MM.1S (cell line): ENCODE measurements around the gene CAB39.
A peak's percentile ranks its signal among the peaks of the same experiment; 100 is the strongest.

ENCODE experiments used
- DNase-seq: peaks from one replicate; pipeline ENCODE4 v3.0.0-alpha.2; 2015
- H2AFZ ChIP-seq: fragments of 300-600 bp; sonication (generic); 2 replicates; pipeline ENCODE4 v1.6.0; 2016; ENCODE audit warnings: antibody characterized with exemption, low read length
- H3F3A ChIP-seq: fragments of 300-600 bp; sonication (generic); 2 replicates; pipeline ENCODE4 v1.6.1; 2016; ENCODE audit warnings: mild to moderate bottlenecking, antibody characterized with exemption, low read length, moderate library complexity, mixed read lengths; ENCODE audit not compliant: insufficient read depth
- H3K27ac ChIP-seq: fragments of 300-600 bp; sonication (generic); 2 replicates; pipeline ENCODE4 v1.5.1; 2016; ENCODE audit warnings: mild to moderate bottlenecking, low read length
- H3K27me3 ChIP-seq: fragments of 300-600 bp; sonication (generic); replicated peaks from 2 replicates; pipeline ENCODE4 v1.6.0; 2016; ENCODE audit warnings: low read length; ENCODE audit not compliant: insufficient read depth
- H3K36me3 ChIP-seq: fragments of 300-600 bp; sonication (generic); replicated peaks from 2 replicates; pipeline ENCODE4 v1.6.1; 2016; ENCODE audit warnings: mild to moderate bottlenecking, low read length, mixed read lengths; ENCODE audit not compliant: insufficient read depth
- H3K4me1 ChIP-seq: fragments of 300-600 bp; sonication (generic); 2 replicates; pipeline ENCODE4 v1.6.1; 2016; ENCODE audit warnings: low read length, mixed read lengths
- H3K4me2 ChIP-seq: fragments of 300-600 bp; sonication (generic); 2 replicates; pipeline ENCODE4 v1.6.0; 2016; ENCODE audit warnings: low read depth, low read length
- H3K4me3 ChIP-seq: fragments of 300-600 bp; sonication (generic); 2 replicates; pipeline ENCODE4 v1.5.1; 2016; ENCODE audit warnings: low read length, mixed read lengths
- H3K79me2 ChIP-seq: fragments of 300-600 bp; sonication (generic); 2 replicates; pipeline ENCODE4 v1.6.1; 2016; ENCODE audit warnings: mixed run types, low read length, mixed read lengths
- H3K9ac ChIP-seq: fragments of 300-600 bp; sonication (generic); 2 replicates; pipeline ENCODE4 v1.6.1; 2016; ENCODE audit warnings: low read length, mixed read lengths
- H3K9me2 ChIP-seq: fragments of 300-600 bp; sonication (generic); replicated peaks from 2 replicates; pipeline ENCODE4 v1.6.1; 2016; ENCODE audit warnings: mild to moderate bottlenecking, low read length, mixed read lengths; ENCODE audit not compliant: insufficient read depth
- H3K9me3 ChIP-seq: fragments of 300-600 bp; sonication (generic); replicated peaks from 2 replicates; pipeline ENCODE4 v1.6.1; 2016; ENCODE audit warnings: mild to moderate bottlenecking, low read length, mixed read lengths; ENCODE audit not compliant: insufficient read depth
- H4K20me1 ChIP-seq: fragments of 300-600 bp; sonication (generic); 2 replicates; pipeline ENCODE4 v1.6.1; 2016; ENCODE audit warnings: mild to moderate bottlenecking, low read length, moderate library complexity, mixed read lengths; ENCODE audit not compliant: insufficient read depth
- EZH2 ChIP-seq: fragments of 300-600 bp; sonication (generic); optimal IDR thresholded peaks from 2 replicates; pipeline ENCODE3; 2017; ENCODE audit warnings: low read depth, mild to moderate bottlenecking, antibody characterized with exemption, low read length, mixed read lengths
- EZH2phosphoT487 ChIP-seq: fragments of 300-600 bp; sonication (generic); IDR thresholded peaks from 2 replicates; pipeline ENCODE4 v1.6.1; 2018; ENCODE audit warnings: antibody characterized with exemption, low read length
- TF ChIP-seq, protein P1 (sequence below): fragments of 300-600 bp; sonication (generic); IDR thresholded peaks from 2 replicates; pipeline ENCODE4 v1.5.1; 2016; ENCODE audit warnings: antibody characterized with exemption, low read length, mixed read lengths

CAB39 gene

DNA sequence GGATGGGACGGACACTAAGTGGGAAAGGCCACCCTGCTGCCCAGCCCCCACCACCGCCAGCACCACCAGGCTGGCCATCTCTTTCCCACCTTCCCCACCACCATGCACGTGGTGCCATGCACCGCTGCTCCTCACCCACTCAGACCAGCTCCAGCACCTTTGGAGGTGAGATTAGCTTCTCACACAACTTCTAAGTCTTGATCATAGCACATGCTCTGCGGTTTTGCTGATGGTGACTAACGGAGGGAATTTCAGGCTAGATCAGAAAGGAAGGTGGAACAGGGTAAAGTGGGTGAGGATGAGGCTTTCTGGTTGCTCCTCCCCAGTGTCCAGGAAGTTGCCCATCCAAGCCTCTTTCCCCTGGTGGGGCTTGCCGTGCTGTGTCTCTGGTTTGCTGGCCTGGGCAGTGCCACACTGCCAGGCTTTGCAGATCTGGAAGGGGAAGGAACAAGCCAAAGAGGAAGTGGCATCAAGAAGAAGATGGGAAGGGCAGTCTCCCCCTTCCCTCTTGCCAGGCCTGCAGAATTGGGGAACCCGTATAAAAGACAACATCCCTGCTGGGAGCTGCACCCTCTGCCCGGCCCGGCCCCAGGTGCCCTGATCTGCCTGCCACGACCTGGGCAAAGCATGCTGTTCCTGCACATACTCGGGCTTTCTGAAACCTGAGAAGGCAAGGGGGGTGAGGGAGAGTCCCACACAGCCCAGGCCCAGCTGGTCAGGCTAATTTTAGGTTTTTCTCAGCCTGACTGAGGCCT lies 44.3 kb upstream of the CAB39 start:
- no peaks in the 10 kb centered on the region for H4K20me1 ChIP-seq
- peaks cover 31% of the 10 kb centered on the region for H3F3A ChIP-seq
- peak; percentile 94 for DNase-seq
- H3K27me3 ChIP-seq, result no peaks in the 10 kb centered on the region
- H3K79me2 ChIP-seq, result no peaks in the 10 kb centered on the region
- H3K9me3 ChIP-seq, result no peaks in the 10 kb centered on the region
- no peaks in the 10 kb centered on the region for H3K9me2 ChIP-seq
- peaks cover 50% of the 10 kb centered on the region for H3K4me1 ChIP-seq
- H3K36me3 ChIP-seq, result no peaks in the 10 kb centered on the region
- TF ChIP-seq EZH2 (no peak), EZH2phosphoT487 (no peak)
- TF ChIP-seq, protein P1, sequence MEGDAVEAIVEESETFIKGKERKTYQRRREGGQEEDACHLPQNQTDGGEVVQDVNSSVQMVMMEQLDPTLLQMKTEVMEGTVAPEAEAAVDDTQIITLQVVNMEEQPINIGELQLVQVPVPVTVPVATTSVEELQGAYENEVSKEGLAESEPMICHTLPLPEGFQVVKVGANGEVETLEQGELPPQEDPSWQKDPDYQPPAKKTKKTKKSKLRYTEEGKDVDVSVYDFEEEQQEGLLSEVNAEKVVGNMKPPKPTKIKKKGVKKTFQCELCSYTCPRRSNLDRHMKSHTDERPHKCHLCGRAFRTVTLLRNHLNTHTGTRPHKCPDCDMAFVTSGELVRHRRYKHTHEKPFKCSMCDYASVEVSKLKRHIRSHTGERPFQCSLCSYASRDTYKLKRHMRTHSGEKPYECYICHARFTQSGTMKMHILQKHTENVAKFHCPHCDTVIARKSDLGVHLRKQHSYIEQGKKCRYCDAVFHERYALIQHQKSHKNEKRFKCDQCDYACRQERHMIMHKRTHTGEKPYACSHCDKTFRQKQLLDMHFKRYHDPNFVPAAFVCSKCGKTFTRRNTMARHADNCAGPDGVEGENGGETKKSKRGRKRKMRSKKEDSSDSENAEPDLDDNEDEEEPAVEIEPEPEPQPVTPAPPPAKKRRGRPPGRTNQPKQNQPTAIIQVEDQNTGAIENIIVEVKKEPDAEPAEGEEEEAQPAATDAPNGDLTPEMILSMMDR, result no peak
- peak overlapping the region; percentile 74 for H2AFZ ChIP-seq
- no peak overlapping the region for H3K4me3 ChIP-seq
- peak overlapping the region; percentile 96 for H3K27ac ChIP-seq
- peak overlapping the region; percentile 60 for H3K4me2 ChIP-seq
- H3K9ac ChIP-seq, result peak overlapping the region; percentile 58; the same call in 1 of the 2 replicates

DNA sequence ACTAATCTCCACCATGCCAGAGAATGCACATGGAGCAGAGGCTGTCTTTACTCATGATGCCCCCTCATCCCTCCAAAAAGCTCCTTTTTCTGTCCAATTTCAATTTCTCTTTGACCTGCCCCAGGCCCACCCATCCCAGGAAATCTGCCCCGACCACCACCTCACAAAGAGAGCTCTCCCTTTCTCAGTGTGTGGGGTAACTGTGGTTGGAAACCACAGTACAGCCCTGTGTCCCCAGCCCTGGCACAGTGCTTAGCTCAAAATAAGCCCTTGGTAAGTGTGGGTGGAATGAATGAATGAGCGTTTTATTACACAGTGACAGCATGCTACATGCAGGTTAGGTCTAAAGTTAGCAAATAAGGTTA lies 43.7 kb upstream of the CAB39 start:
- H3K4me3 ChIP-seq, result no peak overlapping the region

GRCh38 chr2:230669386-230669950 lies 43.2 kb upstream of the CAB39 start:
- peak overlapping the region; percentile 58 for H3K9ac ChIP-seq
- peaks cover 47% of the 10 kb centered on the region for H3K4me1 ChIP-seq
- no peaks in the 10 kb centered on the region for H3K79me2 ChIP-seq
- no peak for TF ChIP-seq EZH2
- TF ChIP-seq, protein P1, result no peak
- no peak for TF ChIP-seq EZH2phosphoT487
- peak overlapping the region; percentile 51 for H3K4me2 ChIP-seq
- no peak for DNase-seq
- no peaks in the 10 kb centered on the region for H3K9me3 ChIP-seq
- no peaks in the 10 kb centered on the region for H3K27me3 ChIP-seq
- H3F3A ChIP-seq, result peaks cover 31% of the 10 kb centered on the region
- no peak overlapping the region for H3K4me3 ChIP-seq
- H3K9me2 ChIP-seq, result no peaks in the 10 kb centered on the region
- H3K36me3 ChIP-seq, result no peaks in the 10 kb centered on the region
- no peaks in the 10 kb centered on the region for H4K20me1 ChIP-seq
- peak overlapping the region; percentile 96 for H3K27ac ChIP-seq
- H2AFZ ChIP-seq, result peak overlapping the region; percentile 74

More for the DNA sequence above, 43.7 kb upstream of the CAB39 start:
- H3K9me2 ChIP-seq, result no peaks in the 10 kb centered on the region
- peaks cover 31% of the 10 kb centered on the region for H3F3A ChIP-seq
- H4K20me1 ChIP-seq, result no peaks in the 10 kb centered on the region
- no peaks in the 10 kb centered on the region for H3K27me3 ChIP-seq
- peak; percentile 69 for DNase-seq
- TF ChIP-seq EZH2 (no peak), EZH2phosphoT487 (no peak)
- TF ChIP-seq, protein P1, result no peak
- no peaks in the 10 kb centered on the region for H3K36me3 ChIP-seq
- peak overlapping the region; percentile 96 for H3K27ac ChIP-seq
- H2AFZ ChIP-seq, result peak overlapping the region; percentile 74
- H3K9ac ChIP-seq, result peak overlapping the region; percentile 58
- peaks cover 49% of the 10 kb centered on the region for H3K4me1 ChIP-seq
- peak overlapping the region; percentile 51 for H3K4me2 ChIP-seq
- no peaks in the 10 kb centered on the region for H3K9me3 ChIP-seq
- no peaks in the 10 kb centered on the region for H3K79me2 ChIP-seq
